ENCODE data around the gene CDK17. TPM values are rescaled to one million over a fixed set of nuclear protein-coding genes. Genes with fewer than 3 reads are reported as not detected.
"Not testable (repeated sequence)": the region's sequence is repeated elsewhere in the genome, so short reads cannot be mapped to it uniquely, and the experiment has no call there.

Gene CDK17
- total RNA-seq, 1 donor from 2014 or later = 42.8 TPM

DNA sequence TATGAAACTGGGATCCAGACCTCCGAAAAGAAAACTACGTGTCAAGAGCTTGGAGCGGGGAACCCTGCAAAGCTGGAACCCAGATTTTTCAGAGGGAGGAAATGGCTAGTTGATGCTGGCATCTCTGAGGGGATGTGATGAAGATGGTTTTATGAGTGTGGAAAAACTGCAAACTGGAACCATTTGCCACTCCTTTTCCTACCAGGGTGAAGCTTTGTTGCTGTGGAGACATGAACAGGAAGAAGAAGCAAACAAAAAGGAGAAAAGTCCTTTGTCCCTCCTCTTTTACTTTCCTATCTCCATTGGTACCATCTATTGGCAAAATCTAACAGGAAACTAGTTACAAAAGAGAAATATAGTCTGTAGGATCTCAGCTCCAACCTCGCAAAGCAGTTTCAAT is 39.2 kb downstream of the CDK17 start:
- Histone ChIP-seq H3K4me1 (ENCODE audit: control insufficient read depth in 3 of 3, insufficient read depth in 3 of 3, low read length in 3 of 3) (peaks cover 0 to 4% (median 4%) of the 10 kb centered on the region in 3 donors), H3K4me3 (ENCODE audit: low read length in 3 of 3) (no peak overlapping the region), H3K27ac (ENCODE audit: low read depth, low read length) (no peak overlapping the region)

DNA sequence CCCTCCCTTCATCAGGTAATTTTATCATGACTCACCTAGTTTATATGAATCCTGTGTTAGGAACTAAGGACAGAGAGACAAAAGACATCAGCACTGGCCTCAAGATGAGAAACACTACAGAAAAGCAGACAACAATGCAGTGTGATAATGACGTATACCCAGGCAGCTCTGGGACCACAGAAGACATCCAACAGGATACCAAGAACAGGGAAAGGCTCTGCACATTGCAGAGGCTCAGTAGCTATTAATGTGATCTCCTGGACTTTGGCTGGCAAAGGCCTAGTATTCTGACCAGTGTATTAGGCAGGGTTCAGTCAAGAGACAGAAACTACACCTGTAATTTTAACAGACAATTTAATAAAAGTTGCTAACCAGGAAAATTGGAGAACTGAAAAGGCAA is 39.7 kb downstream of the CDK17 start:
- Histone ChIP-seq H3K27ac (ENCODE audit: low read depth, low read length) (no peak overlapping the region), H3K27me3 (ENCODE audit: control insufficient read depth in 3 of 3, insufficient read depth in 3 of 3, low read length in 3 of 3) (no peaks in the 10 kb centered on the region), H3K4me1 (ENCODE audit: control insufficient read depth in 3 of 3, insufficient read depth in 3 of 3, low read length in 3 of 3) (peaks cover 0 to 4% (median 1%) of the 10 kb centered on the region in 3 donors), H3K4me3 (ENCODE audit: low read length in 3 of 3) (no peak overlapping the region), H3K9me3 (ENCODE audit: control insufficient read depth in 3 of 3, low read length in 3 of 3) (no peaks in the 10 kb centered on the region), H3K36me3 (ENCODE audit: control insufficient read depth in 3 of 3, insufficient read depth in 3 of 3, low read length in 3 of 3) (no peaks in the 10 kb centered on the region), H3K9ac (ENCODE audit: low read depth in 1 of 3, low read length in 3 of 3) (no peak overlapping the region)

More for the DNA sequence above, 39.2 kb downstream of the CDK17 start:
- H3K36me3 ChIP-seq (ENCODE audit: control insufficient read depth in 3 of 3, insufficient read depth in 3 of 3, low read length in 3 of 3) = no peaks in the 10 kb centered on the region
- H3K9me3 ChIP-seq (ENCODE audit: control insufficient read depth in 3 of 3, low read length in 3 of 3) = no peaks in the 10 kb centered on the region
- H3K27me3 ChIP-seq (ENCODE audit: control insufficient read depth in 3 of 3, insufficient read depth in 3 of 3, low read length in 3 of 3) = no peaks in the 10 kb centered on the region
- H3K9ac ChIP-seq (ENCODE audit: low read depth in 1 of 3, low read length in 3 of 3) = no peak overlapping the region

DNA sequence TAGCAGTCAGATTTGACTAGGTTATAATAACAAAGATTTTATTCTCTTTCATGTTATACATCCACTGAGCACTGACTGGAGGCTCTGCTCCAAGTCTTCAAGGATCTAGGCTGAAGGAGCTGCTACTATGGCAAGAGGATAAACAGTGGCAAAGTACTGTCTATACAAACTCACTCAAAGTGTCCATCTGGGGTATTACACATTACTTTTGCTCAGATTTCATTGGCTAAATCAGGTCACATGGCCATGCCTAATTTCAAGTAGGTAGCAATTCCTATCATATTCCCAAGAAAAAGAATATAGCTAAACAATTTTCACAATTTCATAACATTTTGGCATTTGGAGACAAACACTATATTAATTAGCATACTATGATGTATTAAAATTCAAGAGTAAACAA is 40.9 kb downstream of the CDK17 start:
- no peak overlapping the region for H3K27ac ChIP-seq (ENCODE audit: low read depth, low read length)
- H3K9me3 ChIP-seq (ENCODE audit: control insufficient read depth in 3 of 3, low read length in 3 of 3) = no peaks in the 10 kb centered on the region
- no peak overlapping the region for H3K4me3 ChIP-seq (ENCODE audit: low read length in 3 of 3)
- no peak overlapping the region for H3K9ac ChIP-seq (ENCODE audit: low read depth in 1 of 3, low read length in 3 of 3)
- H3K36me3 ChIP-seq (ENCODE audit: control insufficient read depth in 3 of 3, insufficient read depth in 3 of 3, low read length in 3 of 3) = no peaks in the 10 kb centered on the region
- peaks cover 2 to 5% (median 4%) of the 10 kb centered on the region in 3 donors for H3K4me1 ChIP-seq (ENCODE audit: control insufficient read depth in 3 of 3, insufficient read depth in 3 of 3, low read length in 3 of 3)
- no peaks in the 10 kb centered on the region for H3K27me3 ChIP-seq (ENCODE audit: control insufficient read depth in 3 of 3, insufficient read depth in 3 of 3, low read length in 3 of 3)

DNA sequence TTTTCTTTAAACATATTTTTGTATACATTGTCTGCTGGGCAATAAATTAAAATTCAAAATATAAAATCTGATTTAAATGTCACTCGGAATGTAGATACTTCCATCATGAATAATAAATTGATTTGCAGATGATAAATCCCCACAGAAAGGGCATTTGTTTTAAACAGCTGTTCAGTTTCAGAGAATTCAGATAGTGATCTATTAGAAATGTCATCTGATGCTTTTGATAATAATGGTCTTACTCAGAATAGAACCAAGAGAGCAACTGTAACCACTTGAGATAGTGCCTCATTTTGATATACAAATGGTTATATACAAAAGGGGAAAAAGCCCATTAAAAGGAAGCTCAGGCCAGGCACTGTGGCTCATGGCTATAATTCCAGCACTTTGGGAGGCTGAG is 43.4 kb downstream of the CDK17 start:
- Histone ChIP-seq H3K4me3 (ENCODE audit: low read length in 3 of 3) (no peak overlapping the region), H3K27ac (ENCODE audit: low read depth, low read length) (no peak overlapping the region), H3K9ac (ENCODE audit: low read depth in 1 of 3, low read length in 3 of 3) (no peak overlapping the region), H3K27me3 (ENCODE audit: control insufficient read depth in 3 of 3, insufficient read depth in 3 of 3, low read length in 3 of 3) (no peaks in the 10 kb centered on the region), H3K36me3 (ENCODE audit: control insufficient read depth in 3 of 3, insufficient read depth in 3 of 3, low read length in 3 of 3) (no peaks in the 10 kb centered on the region), H3K9me3 (ENCODE audit: control insufficient read depth in 3 of 3, low read length in 3 of 3) (no peaks in the 10 kb centered on the region), H3K4me1 (ENCODE audit: control insufficient read depth in 3 of 3, insufficient read depth in 3 of 3, low read length in 3 of 3) (peaks cover 12 to 16% (median 13%) of the 10 kb centered on the region in 3 donors)

DNA sequence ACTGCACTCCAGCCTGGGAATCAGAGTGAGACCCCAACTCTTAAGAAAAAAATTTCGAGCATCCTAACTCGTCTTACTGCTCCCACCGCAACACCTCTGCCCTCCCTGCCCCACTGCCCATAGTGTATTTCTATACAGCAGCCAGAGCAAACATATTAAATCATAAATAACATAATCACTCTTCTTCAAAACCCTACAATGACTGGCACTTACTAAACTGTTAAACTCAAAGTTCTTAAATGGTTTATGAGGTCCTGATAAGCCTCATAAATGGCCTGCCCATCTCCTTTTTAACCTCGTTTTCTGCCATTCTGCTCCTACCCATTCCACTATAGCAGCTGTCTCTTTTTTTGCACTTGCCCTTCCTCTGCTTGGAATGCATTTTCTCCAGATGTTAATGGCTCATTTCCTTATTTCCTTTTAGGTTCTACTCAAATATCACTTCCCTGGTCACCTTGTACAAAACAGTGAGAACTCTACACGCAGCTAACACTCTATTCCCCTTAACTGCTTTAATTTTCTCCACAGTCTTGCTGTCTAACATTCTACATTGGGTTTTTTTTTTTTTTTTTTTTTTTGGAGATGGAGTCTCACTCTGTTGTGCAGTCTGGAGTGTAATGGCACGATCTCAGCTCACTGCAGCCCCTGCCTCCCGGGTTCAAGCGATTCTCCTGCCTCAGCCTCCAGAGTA is 45.2 kb downstream of the CDK17 start:
- Histone ChIP-seq H3K27me3 (ENCODE audit: control insufficient read depth in 3 of 3, insufficient read depth in 3 of 3, low read length in 3 of 3) (no peaks in the 10 kb centered on the region), H3K4me1 (ENCODE audit: control insufficient read depth in 3 of 3, insufficient read depth in 3 of 3, low read length in 3 of 3) (peaks cover 10 to 18% (median 17%) of the 10 kb centered on the region in 3 donors), H3K9me3 (ENCODE audit: control insufficient read depth in 3 of 3, low read length in 3 of 3) (no peaks in the 10 kb centered on the region), H3K4me3 (ENCODE audit: low read length in 3 of 3) (no peak overlapping the region), H3K9ac (ENCODE audit: low read depth in 1 of 3, low read length in 3 of 3) (no peak overlapping the region), H3K27ac (ENCODE audit: low read depth, low read length) (no peak overlapping the region), H3K36me3 (ENCODE audit: control insufficient read depth in 3 of 3, insufficient read depth in 3 of 3, low read length in 3 of 3) (no peaks in the 10 kb centered on the region)

DNA sequence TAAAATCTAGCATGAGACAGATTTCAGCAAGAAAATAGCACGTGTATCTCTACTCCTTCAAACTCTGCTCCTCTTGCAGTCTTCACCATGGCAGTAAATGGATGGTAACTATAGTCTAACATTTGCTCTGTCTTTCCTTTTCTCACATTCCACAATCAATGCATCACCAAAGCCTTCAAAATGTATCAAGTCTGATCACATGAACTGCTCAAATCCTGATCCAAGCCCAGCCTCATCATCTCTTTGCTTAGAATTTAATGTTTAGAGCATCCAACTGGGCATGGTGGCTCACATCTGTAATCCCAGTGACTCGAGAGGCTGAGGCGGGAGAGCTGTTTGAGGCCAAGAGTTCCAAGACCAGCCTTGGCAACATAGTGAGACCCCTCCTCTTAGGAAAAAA is 45.9 kb downstream of the CDK17 start:
- Histone ChIP-seq H3K9me3 (ENCODE audit: control insufficient read depth in 3 of 3, low read length in 3 of 3) (no peaks in the 10 kb centered on the region), H3K4me1 (ENCODE audit: control insufficient read depth in 3 of 3, insufficient read depth in 3 of 3, low read length in 3 of 3) (peaks cover 8 to 18% (median 17%) of the 10 kb centered on the region in 3 donors)

DNA sequence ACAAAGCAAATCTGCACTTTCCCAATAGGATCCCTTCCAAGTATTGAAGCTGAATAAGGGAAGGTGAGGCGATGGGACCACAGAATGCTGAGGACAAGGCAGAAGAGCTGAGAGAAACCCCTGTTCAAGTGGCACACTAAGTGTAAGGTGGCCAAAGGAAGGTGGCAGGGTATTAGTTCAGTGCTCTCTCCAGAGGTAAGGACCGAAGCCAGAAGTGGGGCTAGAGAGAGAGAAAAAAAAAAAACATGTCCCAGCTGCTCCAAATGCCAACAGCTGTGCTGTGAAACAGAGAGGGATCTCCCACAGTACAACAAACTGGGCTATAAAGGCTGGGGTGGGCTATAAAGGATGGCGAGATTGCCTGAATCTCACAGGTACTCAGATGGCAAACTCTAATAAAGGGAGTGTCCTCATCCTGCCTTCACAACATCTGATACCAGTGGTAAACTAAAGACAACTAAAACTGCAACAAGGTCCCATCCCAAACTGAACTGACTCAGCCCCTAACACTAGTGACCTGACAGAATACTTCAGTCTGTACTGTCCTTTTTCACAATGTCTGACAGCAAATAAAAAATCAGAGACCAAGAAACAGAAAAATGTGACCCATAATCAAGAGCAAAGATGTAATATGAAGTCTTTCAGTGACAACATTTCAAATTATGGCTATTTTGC is 47.9 kb downstream of the CDK17 start:
- no peaks in the 10 kb centered on the region for H3K9me3 ChIP-seq (ENCODE audit: control insufficient read depth in 3 of 3, low read length in 3 of 3)
- H3K27me3 ChIP-seq (ENCODE audit: control insufficient read depth in 3 of 3, insufficient read depth in 3 of 3, low read length in 3 of 3) = no peaks in the 10 kb centered on the region
- H3K4me3 ChIP-seq (ENCODE audit: low read length in 3 of 3) = no peak overlapping the region
- no peak overlapping the region for H3K9ac ChIP-seq (ENCODE audit: low read depth in 1 of 3, low read length in 3 of 3)
- no peak overlapping the region for H3K27ac ChIP-seq (ENCODE audit: low read depth, low read length)
- H3K36me3 ChIP-seq (ENCODE audit: control insufficient read depth in 3 of 3, insufficient read depth in 3 of 3, low read length in 3 of 3) = no peaks in the 10 kb centered on the region
- H3K4me1 ChIP-seq (ENCODE audit: control insufficient read depth in 3 of 3, insufficient read depth in 3 of 3, low read length in 3 of 3) = peaks cover 8 to 18% (median 17%) of the 10 kb centered on the region in 3 donors

More for the DNA sequence above, 45.9 kb downstream of the CDK17 start:
- Histone ChIP-seq H3K27me3 (ENCODE audit: control insufficient read depth in 3 of 3, insufficient read depth in 3 of 3, low read length in 3 of 3) (no peaks in the 10 kb centered on the region), H3K9ac (ENCODE audit: low read depth in 1 of 3, low read length in 3 of 3) (no peak overlapping the region), H3K36me3 (ENCODE audit: control insufficient read depth in 3 of 3, insufficient read depth in 3 of 3, low read length in 3 of 3) (no peaks in the 10 kb centered on the region), H3K4me3 (ENCODE audit: low read length in 3 of 3) (no peak overlapping the region), H3K27ac (ENCODE audit: low read depth, low read length) (no peak overlapping the region)

DNA sequence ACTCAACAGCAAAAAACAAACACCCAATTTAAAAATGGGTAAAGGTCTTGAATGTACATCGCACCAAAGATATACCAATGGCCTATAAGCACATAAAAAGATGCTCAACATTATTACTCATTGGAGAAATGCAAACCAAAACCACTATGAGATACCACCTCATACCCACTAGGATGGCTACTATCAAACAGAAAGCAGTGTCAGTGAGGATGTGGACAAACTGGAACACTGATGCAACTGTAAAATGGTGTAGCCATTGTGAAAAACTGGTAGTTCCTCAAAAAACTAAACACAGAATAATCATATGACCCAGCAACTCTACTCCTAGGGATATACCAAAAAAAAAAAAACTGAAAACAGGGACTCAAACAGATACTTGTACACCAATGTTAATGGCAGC is 49.3 kb downstream of the CDK17 start:
- H3K4me1 ChIP-seq (ENCODE audit: control insufficient read depth in 3 of 3, insufficient read depth in 3 of 3, low read length in 3 of 3) = peaks cover 8 to 18% (median 17%) of the 10 kb centered on the region in 3 donors
- no peak overlapping the region for H3K27ac ChIP-seq (ENCODE audit: low read depth, low read length)
- no peaks in the 10 kb centered on the region for H3K27me3 ChIP-seq (ENCODE audit: control insufficient read depth in 3 of 3, insufficient read depth in 3 of 3, low read length in 3 of 3)
- H3K9me3 ChIP-seq (ENCODE audit: control insufficient read depth in 3 of 3, low read length in 3 of 3) = no peaks in the 10 kb centered on the region
- no peaks in the 10 kb centered on the region for H3K36me3 ChIP-seq (ENCODE audit: control insufficient read depth in 3 of 3, insufficient read depth in 3 of 3, low read length in 3 of 3)
- H3K4me3 ChIP-seq (ENCODE audit: low read length in 3 of 3) = no peak overlapping the region
- no peak overlapping the region for H3K9ac ChIP-seq (ENCODE audit: low read depth in 1 of 3, low read length in 3 of 3)

DNA sequence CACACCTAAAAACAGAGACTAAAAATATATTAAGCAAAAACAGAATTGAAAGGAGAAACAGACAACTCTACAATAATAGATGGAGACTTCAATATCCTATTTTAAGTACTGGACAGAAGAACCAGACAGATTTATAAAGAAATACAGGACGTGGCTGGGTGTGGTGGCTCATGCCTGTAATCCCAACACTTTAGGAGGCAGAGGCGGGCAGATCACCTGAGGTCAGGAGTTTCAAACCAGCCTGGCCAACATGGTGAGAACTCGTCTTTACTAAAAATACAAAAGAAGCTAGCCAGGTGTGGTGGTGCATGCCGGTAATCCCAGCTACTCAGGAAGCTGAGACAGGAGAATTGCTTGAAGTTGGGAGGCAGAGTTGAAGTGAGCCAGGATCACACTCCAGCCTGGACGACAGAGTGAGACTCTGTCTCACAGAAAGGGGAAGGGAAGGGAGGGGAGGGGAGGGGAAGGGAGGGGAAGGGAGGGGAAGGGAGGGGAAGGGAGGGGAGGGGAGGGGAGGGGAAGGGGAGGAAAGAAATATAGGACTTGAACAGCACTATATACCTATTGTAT is 53.0 kb downstream of the CDK17 start:
- Histone ChIP-seq H3K9ac (ENCODE audit: low read depth in 1 of 3, low read length in 3 of 3) (no peak overlapping the region), H3K4me3 (ENCODE audit: low read length in 3 of 3) (peak overlapping the region in 1 of 3 donors; percentile 44), H3K9me3 (ENCODE audit: control insufficient read depth in 3 of 3, low read length in 3 of 3) (peaks cover 0 to 9% (median 4%) of the 10 kb centered on the region in 3 donors), H3K4me1 (ENCODE audit: control insufficient read depth in 3 of 3, insufficient read depth in 3 of 3, low read length in 3 of 3) (peaks cover 4 to 8% (median 5%) of the 10 kb centered on the region in 3 donors), H3K27me3 (ENCODE audit: control insufficient read depth in 3 of 3, insufficient read depth in 3 of 3, low read length in 3 of 3) (no peaks in the 10 kb centered on the region), H3K36me3 (ENCODE audit: control insufficient read depth in 3 of 3, insufficient read depth in 3 of 3, low read length in 3 of 3) (peaks cover 0 to 4% (median 0%) of the 10 kb centered on the region in 3 donors), H3K27ac (ENCODE audit: low read depth, low read length) (peak overlapping the region; percentile 34)

DNA sequence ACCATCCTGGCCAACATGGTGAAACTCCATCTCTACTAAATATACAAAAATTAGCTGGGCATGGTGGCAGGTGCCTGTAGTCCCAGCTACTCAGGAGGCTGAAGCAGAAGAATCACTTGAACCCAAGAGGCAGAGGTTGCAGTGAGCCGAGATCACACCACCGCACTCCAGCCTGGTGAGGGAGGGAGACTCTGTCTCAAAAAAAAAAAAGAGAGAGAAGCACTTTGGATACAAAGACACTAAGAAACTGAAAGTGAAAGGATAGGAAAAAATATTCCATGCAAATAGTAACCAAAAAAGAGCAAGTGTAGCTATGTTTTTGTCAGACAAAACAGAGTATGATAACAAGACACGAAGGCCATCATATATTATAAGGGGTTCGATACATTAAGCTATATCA is 53.5 kb downstream of the CDK17 start:
- Histone ChIP-seq H3K4me3 (ENCODE audit: low read length in 3 of 3) (peak overlapping the region in 1 of 3 donors; percentile 44), H3K27ac (ENCODE audit: low read depth, low read length) (peak overlapping the region; percentile 34)
- not testable (repeated sequence) for H3K9me3 ChIP-seq (ENCODE audit: control insufficient read depth in 3 of 3, low read length in 3 of 3); H3K9ac ChIP-seq (ENCODE audit: low read depth in 1 of 3, low read length in 3 of 3); H3K4me1 ChIP-seq (ENCODE audit: control insufficient read depth in 3 of 3, insufficient read depth in 3 of 3, low read length in 3 of 3); H3K27me3 ChIP-seq (ENCODE audit: control insufficient read depth in 3 of 3, insufficient read depth in 3 of 3, low read length in 3 of 3); H3K36me3 ChIP-seq (ENCODE audit: control insufficient read depth in 3 of 3, insufficient read depth in 3 of 3, low read length in 3 of 3)

All from skeletal muscle tissue (tissue), 4 donors.